CD14-positive monocyte (primary cell): ENCODE data around the gene ZNF492. TPM values are rescaled to one million over a fixed set of nuclear protein-coding genes. Genes with fewer than 3 reads are reported as not detected.

Source experiments
- DNase-seq, 3 donors: peaks; one replicate each; pipeline ENCODE4 v3.0.0-alpha.2; 2011 to 2022
- H2AFZ ChIP-seq: 2 replicates; pipeline ENCODE4 v1.6.0; 2012; ENCODE audit warnings: mild to moderate bottlenecking, low read depth, low read length, inconsistent platforms; ENCODE audit not compliant: insufficient read depth, poor library complexity, severe bottlenecking
- H3K27ac ChIP-seq, 2 donors: 1 replicate in 1 of 2; 2 replicates in 1 of 2; pipeline ENCODE4 v1.5.1; 2012 to 2013; ENCODE audit warnings: low read length in 2 of 2, control low read depth in 1 of 2, inconsistent platforms in 1 of 2, low read depth in 1 of 2, mild to moderate bottlenecking in 1 of 2
- H3K27me3 ChIP-seq, 2 donors: one replicate each; pipeline versions ENCODE4 v1.6.0 to v1.6.1; 2011 to 2013; ENCODE audit warnings: low read length in 2 of 2; ENCODE audit not compliant: control insufficient read depth in 2 of 2, insufficient read depth in 2 of 2
- H3K36me3 ChIP-seq, 2 donors: replicated peaks in 1 of 2; 1 replicate in 1 of 2; 2 replicates in 1 of 2; pipeline versions ENCODE4 v1.5.1 to v1.6.1; 2012 to 2013; ENCODE audit warnings: low read length in 2 of 2, control low read depth in 1 of 2, inconsistent platforms in 1 of 2, mild to moderate bottlenecking in 1 of 2; ENCODE audit not compliant: insufficient read depth in 2 of 2, control insufficient read depth in 1 of 2
- H3K4me1 ChIP-seq, 2 donors: 1 replicate in 1 of 2; 2 replicates in 1 of 2; pipeline versions ENCODE4 v1.5.1 to v1.6.1; 2012 to 2013; ENCODE audit warnings: low read length in 2 of 2, control low read depth in 1 of 2, inconsistent platforms in 1 of 2, mild to moderate bottlenecking in 1 of 2, moderate library complexity in 1 of 2; ENCODE audit not compliant: insufficient read depth in 2 of 2, control insufficient read depth in 1 of 2
- H3K4me2 ChIP-seq: replicated peaks from 2 replicates; pipeline ENCODE3; 2012; ENCODE audit warnings: low read length, moderate library complexity, mild to moderate bottlenecking; ENCODE audit not compliant: poor library complexity, severe bottlenecking; ENCODE audit errors: extremely low read depth
- H3K4me3 ChIP-seq, 3 experiments: fragments of 200-600 bp in 1 of 3; sonication (generic) in 1 of 3; replicated peaks in 1 of 3; 1 replicate in 2 of 3; 2 replicates in 1 of 3; pipeline ENCODE4 v1.5.1; 2011 to 2013; ENCODE audit warnings: low read length in 3 of 3, mild to moderate bottlenecking in 3 of 3, control low read depth in 2 of 3, low read depth in 2 of 3, inconsistent platforms in 1 of 3, moderate library complexity in 1 of 3
- H3K79me2 ChIP-seq: 2 replicates; pipeline ENCODE4 v1.6.0; 2012; ENCODE audit warnings: mild to moderate bottlenecking, control low read depth, inconsistent platforms, low read length, moderate library complexity; ENCODE audit not compliant: insufficient read depth
- H3K9ac ChIP-seq: 2 replicates; pipeline ENCODE4 v1.6.0; 2017; ENCODE audit warnings: low read length, mild to moderate bottlenecking; ENCODE audit not compliant: insufficient read depth, poor library complexity, severe bottlenecking
- H3K9me3 ChIP-seq, 2 donors: replicated peaks in 1 of 2; 1 replicate in 1 of 2; 2 replicates in 1 of 2; pipeline versions ENCODE4 v1.5.1 to v1.6.1; 2012 to 2013; ENCODE audit warnings: low read length in 2 of 2, control low read depth in 1 of 2; ENCODE audit not compliant: control insufficient read depth in 1 of 2, insufficient read depth in 1 of 2
- H4K20me1 ChIP-seq: 2 replicates; pipeline ENCODE4 v1.6.0; 2012; ENCODE audit warnings: mild to moderate bottlenecking, low read length, control low read depth, moderate library complexity; ENCODE audit not compliant: insufficient read depth
- H3K27ac Mint-ChIP-seq, 7 donors: one replicate each; pipeline ENCODE4 v1.8.0; 2020; ENCODE audit warnings: mild to moderate bottlenecking in 7 of 7, mixed read lengths in 7 of 7, moderate library complexity in 6 of 7, inconsistent platforms in 2 of 7
- H3K27me3 Mint-ChIP-seq, 3 donors: one replicate each; pipeline ENCODE4 v1.8.0; 2021 to 2022; ENCODE audit warnings: low read depth in 3 of 3, mild to moderate bottlenecking in 3 of 3, mixed read lengths in 3 of 3, moderate library complexity in 3 of 3, inconsistent platforms in 1 of 3
- H3K36me3 Mint-ChIP-seq, 2 donors: one replicate each; pipeline ENCODE4 v1.8.0; 2020; ENCODE audit warnings: mixed read lengths in 2 of 2, inconsistent platforms in 1 of 2, mild to moderate bottlenecking in 1 of 2
- H3K4me1 Mint-ChIP-seq: one replicate; pipeline ENCODE4 v1.8.0; 2020; ENCODE audit warnings: mild to moderate bottlenecking, mixed read lengths
- H3K4me3 Mint-ChIP-seq, 2 donors: one replicate each; pipeline ENCODE4 v1.8.0; 2020; ENCODE audit warnings: mild to moderate bottlenecking in 2 of 2, mixed read lengths in 2 of 2, moderate library complexity in 1 of 2
- H3K9me3 Mint-ChIP-seq, 7 donors: one replicate each; pipeline ENCODE4 v1.8.0; 2020 to 2022; ENCODE audit warnings: mixed read lengths in 7 of 7, mild to moderate bottlenecking in 6 of 7, moderate library complexity in 6 of 7, inconsistent platforms in 2 of 7
- WGBS: methylation state at CpG from one replicate; pipeline ENCODE4 v1.1.5; 2013; ENCODE audit warnings: missing lambda C conversion rate; ENCODE audit not compliant: insufficient coverage; 5-methylcytosine and 5-hydroxymethylcytosine counted together
- intact Hi-C, 2 donors: fragments of 100-400 bp; cut with micrococcal nuclease; formaldehyde crosslinking; loops; one replicate each; pipeline versions ENCODE4 v1.15.0 to v1.15.1; 2023
- polyA plus RNA-seq, 3 donors: library from polyadenylated mRNA; depleted of rRNA in 1 of 3; unstranded in 2 of 3; stranded (reverse) in 1 of 3; fragments of 300-500 nt in 2 of 3; fragments of >200 nt in 1 of 3; fragmentation: Illumina TruSeq in 2 of 3; gene quantifications; 1 replicate in 2 of 3; 2 replicates in 1 of 3; pipeline ENCODE4 v1.2.3, GENCODE V29; 2012 to 2021
- TF ChIP-seq, protein P1 (sequence below): fragments of 200-600 bp; IDR thresholded peaks from one replicate; pipeline ENCODE4 v1.8.0; 2022; ENCODE audit warnings: antibody characterized with exemption, mild to moderate bottlenecking

ZNF492 gene
- polyA plus RNA-seq, 3 donors, result 0.01 TPM; not detected in 2

DNA sequence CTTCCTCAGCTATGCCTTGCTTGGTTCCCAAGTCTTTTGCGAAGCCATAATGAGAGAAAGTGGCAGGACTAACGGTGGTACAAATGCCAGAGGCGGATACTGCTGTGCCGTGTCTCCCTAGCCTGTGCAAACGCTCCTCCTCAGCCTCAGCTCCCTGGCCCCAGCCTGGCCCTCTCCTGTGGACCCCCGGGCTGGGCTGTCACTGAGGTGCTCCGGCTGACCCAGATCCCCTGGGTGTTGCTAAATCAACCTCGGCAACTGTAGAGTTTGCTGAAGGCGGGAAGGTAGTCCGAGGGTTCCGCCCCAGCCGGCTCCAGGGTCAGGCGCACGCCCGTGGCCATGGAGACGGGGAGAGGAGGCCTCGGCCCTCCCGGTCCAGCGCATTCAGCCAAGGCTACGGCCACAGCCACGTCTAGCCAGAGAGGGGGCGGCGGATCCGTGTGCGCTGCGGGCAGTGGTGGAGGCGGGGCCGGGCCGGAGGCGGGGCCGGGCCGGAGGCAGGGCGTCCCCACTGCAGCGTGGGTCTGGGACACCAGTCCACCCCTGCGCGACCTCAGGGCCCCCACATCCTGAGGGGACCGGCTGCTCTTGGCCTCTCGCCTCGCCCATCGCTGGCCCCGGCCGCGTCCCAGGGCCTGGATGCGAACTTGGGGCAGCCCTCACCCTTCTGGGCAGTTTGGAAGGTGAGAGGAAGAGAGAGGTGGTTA is 16.4 kb upstream of the ZNF492 start:
- H4K20me1 ChIP-seq, result no peaks in the 10 kb centered on the region
- intact Hi-C loops, result no loop called here
- no peaks in the 10 kb centered on the region for H3K36me3 Mint-ChIP-seq

DNA sequence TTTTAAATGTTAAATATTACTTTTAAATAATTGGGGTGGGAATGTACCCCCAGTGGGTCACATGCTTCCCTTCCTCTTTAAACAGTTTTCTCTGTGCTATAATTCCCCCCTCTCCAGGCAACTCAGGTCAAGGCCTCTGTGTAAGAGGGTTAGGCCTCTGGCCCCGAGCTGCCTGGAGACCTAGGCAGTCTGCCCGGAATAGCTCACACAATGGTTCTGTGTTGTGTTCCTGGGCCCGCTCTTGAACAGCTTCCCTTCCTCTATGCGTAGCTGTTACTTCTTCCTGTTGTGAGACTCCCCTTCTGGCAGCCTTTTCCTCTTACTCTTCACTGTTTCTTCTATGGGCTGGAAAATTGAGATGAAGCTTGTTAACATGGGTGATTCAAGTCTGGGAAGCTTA is 14.8 kb upstream of the ZNF492 start:
- Histone ChIP-seq H3K4me1 (no peaks in the 10 kb centered on the region), H3K9me3 (peaks cover 72 to 83% of the 10 kb centered on the region in 2 donors), H3K79me2 (no peaks in the 10 kb centered on the region), H3K4me3 (no peak overlapping the region), H3K36me3 (no peaks in the 10 kb centered on the region), H2AFZ (no peak overlapping the region), H3K27ac (no peak overlapping the region), H3K9ac (no peak overlapping the region), H3K27me3 (peaks cover 0 to 13% of the 10 kb centered on the region in 2 donors), H3K4me2 (no peak overlapping the region), H4K20me1 (no peaks in the 10 kb centered on the region)
- no peak for DNase-seq
- Mint-ChIP-seq H3K9me3 (peaks cover 38 to 90% (median 83%) of the 10 kb centered on the region in 7 donors), H3K27ac (no peak overlapping the region), H3K4me1 (no peaks in the 10 kb centered on the region), H3K27me3 (peaks cover 9 to 28% (median 14%) of the 10 kb centered on the region in 3 donors), H3K36me3 (no peaks in the 10 kb centered on the region), H3K4me3 (no peak overlapping the region)
- TF ChIP-seq, protein P1, sequence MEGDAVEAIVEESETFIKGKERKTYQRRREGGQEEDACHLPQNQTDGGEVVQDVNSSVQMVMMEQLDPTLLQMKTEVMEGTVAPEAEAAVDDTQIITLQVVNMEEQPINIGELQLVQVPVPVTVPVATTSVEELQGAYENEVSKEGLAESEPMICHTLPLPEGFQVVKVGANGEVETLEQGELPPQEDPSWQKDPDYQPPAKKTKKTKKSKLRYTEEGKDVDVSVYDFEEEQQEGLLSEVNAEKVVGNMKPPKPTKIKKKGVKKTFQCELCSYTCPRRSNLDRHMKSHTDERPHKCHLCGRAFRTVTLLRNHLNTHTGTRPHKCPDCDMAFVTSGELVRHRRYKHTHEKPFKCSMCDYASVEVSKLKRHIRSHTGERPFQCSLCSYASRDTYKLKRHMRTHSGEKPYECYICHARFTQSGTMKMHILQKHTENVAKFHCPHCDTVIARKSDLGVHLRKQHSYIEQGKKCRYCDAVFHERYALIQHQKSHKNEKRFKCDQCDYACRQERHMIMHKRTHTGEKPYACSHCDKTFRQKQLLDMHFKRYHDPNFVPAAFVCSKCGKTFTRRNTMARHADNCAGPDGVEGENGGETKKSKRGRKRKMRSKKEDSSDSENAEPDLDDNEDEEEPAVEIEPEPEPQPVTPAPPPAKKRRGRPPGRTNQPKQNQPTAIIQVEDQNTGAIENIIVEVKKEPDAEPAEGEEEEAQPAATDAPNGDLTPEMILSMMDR, result no peak
- WGBS, result no CpG with 5 or more reads among the region's 4 CpGs
- intact Hi-C loops, result no loop called here

More for the DNA sequence above, 16.4 kb upstream of the ZNF492 start:
- H3K27me3 ChIP-seq, result peaks cover 0 to 5% of the 10 kb centered on the region in 2 donors
- Mint-ChIP-seq H3K9me3 (peaks cover 34 to 97% (median 82%) of the 10 kb centered on the region in 7 donors), H3K27ac (no peak overlapping the region), H3K27me3 (peaks cover 6 to 14% (median 8%) of the 10 kb centered on the region in 3 donors), H3K4me1 (no peaks in the 10 kb centered on the region), H3K4me3 (no peak overlapping the region)
- no peak overlapping the region for H3K4me2 ChIP-seq
- TF ChIP-seq, protein P1, result no peak
- H3K9me3 ChIP-seq, result peaks cover 72 to 80% of the 10 kb centered on the region in 2 donors
- no peak overlapping the region for H2AFZ ChIP-seq
- no peaks in the 10 kb centered on the region for H3K4me1 ChIP-seq
- H3K27ac ChIP-seq, result no peak overlapping the region
- no peak for DNase-seq
- H3K79me2 ChIP-seq, result no peaks in the 10 kb centered on the region
- no peak overlapping the region for H3K4me3 ChIP-seq
- H3K36me3 ChIP-seq, result no peaks in the 10 kb centered on the region
- WGBS, result 44% methylated on average over 44 of the region's 44 CpGs
- H3K9ac ChIP-seq, result no peak overlapping the region
